DND-41 (cell line): ENCODE measurements around the gene COLEC12.

Experiments used
- ATAC-seq: fragments of 200-7000 bp; cut with Tn5 transposase; 3 replicates; pipeline ENCODE4 v1.9.1; 2021; ENCODE audit warnings: low read depth; ENCODE audit not compliant: insufficient read depth
- DNase-seq: peaks from one replicate; pipeline ENCODE4 v3.0.0-alpha.2; 2020
- H2AFZ ChIP-seq: 2 replicates; pipeline ENCODE4 v1.6.0; 2012; ENCODE audit warnings: low read depth, low read length
- H3K27ac ChIP-seq: 2 replicates; pipeline ENCODE4 v1.5.1; 2012; ENCODE audit warnings: low read length, inconsistent platforms
- H3K27me3 ChIP-seq: fragments of 200-600 bp; sonication (generic); 2 replicates; pipeline ENCODE4 v1.6.0; 2012; ENCODE audit warnings: low read length, mild to moderate bottlenecking, inconsistent platforms; ENCODE audit not compliant: insufficient read depth, poor library complexity
- H3K36me3 ChIP-seq: 2 replicates; pipeline ENCODE4 v1.5.1; 2012; ENCODE audit warnings: low read length, inconsistent platforms; ENCODE audit not compliant: insufficient read depth
- H3K4me1 ChIP-seq: 2 replicates; pipeline ENCODE4 v1.5.1; 2012; ENCODE audit warnings: mild to moderate bottlenecking, low read length; ENCODE audit not compliant: insufficient read depth
- H3K4me2 ChIP-seq: 2 replicates; pipeline ENCODE4 v1.6.0; 2012; ENCODE audit warnings: mild to moderate bottlenecking, moderate library complexity, low read length, inconsistent platforms; ENCODE audit not compliant: insufficient read depth
- H3K4me3 ChIP-seq, 2 experiments: fragments of 200-600 bp in 1 of 2; shearing (Covaris generic) in 1 of 2; 2 replicates each; pipeline ENCODE4 v1.5.1; 2012 to 2016; ENCODE audit warnings: inconsistent platforms in 2 of 2, low read length in 2 of 2, mild to moderate bottlenecking in 2 of 2, low read depth in 1 of 2, moderate library complexity in 1 of 2
- H3K79me2 ChIP-seq: 2 replicates; pipeline ENCODE4 v1.6.0; 2012; ENCODE audit warnings: low read length, inconsistent platforms; ENCODE audit not compliant: insufficient read depth
- H3K9ac ChIP-seq: 2 replicates; pipeline ENCODE4 v1.6.0; 2012; ENCODE audit warnings: low read depth, mild to moderate bottlenecking, inconsistent platforms, low read length, moderate library complexity
- H3K9me3 ChIP-seq: 2 replicates; pipeline ENCODE4 v1.5.1; 2012; ENCODE audit warnings: low read length, moderate library complexity, mild to moderate bottlenecking, inconsistent platforms; ENCODE audit not compliant: insufficient read depth, severe bottlenecking
- H4K20me1 ChIP-seq: 2 replicates; pipeline ENCODE4 v1.6.0; 2012; ENCODE audit warnings: low read length; ENCODE audit not compliant: insufficient read depth
- EZH2 ChIP-seq: IDR thresholded peaks from 3 replicates; pipeline ENCODE4 v1.6.1; 2012; ENCODE audit warnings: borderline replicate concordance, low read depth, mild to moderate bottlenecking, moderate library complexity, low read length, inconsistent platforms; ENCODE audit not compliant: severe bottlenecking
- TF ChIP-seq, protein P1 (sequence below): IDR thresholded peaks from 2 replicates; pipeline ENCODE4 v1.5.1; 2012; ENCODE audit warnings: borderline replicate concordance, low read length, moderate library complexity, mild to moderate bottlenecking; ENCODE audit not compliant: poor library complexity, severe bottlenecking; ENCODE audit errors: extremely low read depth

COLEC12 gene

GRCh38 chr18:354003-354402, 146.5 kb downstream of the COLEC12 start:
- no peaks in the 10 kb centered on the region for H4K20me1 ChIP-seq
- no peak for TF ChIP-seq EZH2

GRCh38 chr18:352438-352837, 148.1 kb downstream of the COLEC12 start:
- DNase-seq (no peak), ATAC-seq (no peak)
- Histone ChIP-seq H3K36me3 (no peaks in the 10 kb centered on the region), H3K9ac (no peak overlapping the region), H3K4me2 (no peak overlapping the region), H4K20me1 (no peaks in the 10 kb centered on the region), H3K9me3 (no peaks in the 10 kb centered on the region), H3K4me1 (no peaks in the 10 kb centered on the region), H3K27ac (no peak overlapping the region), H2AFZ (no peak overlapping the region), H3K4me3 (no peak overlapping the region), H3K79me2 (no peaks in the 10 kb centered on the region), H3K27me3 (peaks cover 10% of the 10 kb centered on the region)
- no peak for TF ChIP-seq EZH2
- TF ChIP-seq, protein P1, sequence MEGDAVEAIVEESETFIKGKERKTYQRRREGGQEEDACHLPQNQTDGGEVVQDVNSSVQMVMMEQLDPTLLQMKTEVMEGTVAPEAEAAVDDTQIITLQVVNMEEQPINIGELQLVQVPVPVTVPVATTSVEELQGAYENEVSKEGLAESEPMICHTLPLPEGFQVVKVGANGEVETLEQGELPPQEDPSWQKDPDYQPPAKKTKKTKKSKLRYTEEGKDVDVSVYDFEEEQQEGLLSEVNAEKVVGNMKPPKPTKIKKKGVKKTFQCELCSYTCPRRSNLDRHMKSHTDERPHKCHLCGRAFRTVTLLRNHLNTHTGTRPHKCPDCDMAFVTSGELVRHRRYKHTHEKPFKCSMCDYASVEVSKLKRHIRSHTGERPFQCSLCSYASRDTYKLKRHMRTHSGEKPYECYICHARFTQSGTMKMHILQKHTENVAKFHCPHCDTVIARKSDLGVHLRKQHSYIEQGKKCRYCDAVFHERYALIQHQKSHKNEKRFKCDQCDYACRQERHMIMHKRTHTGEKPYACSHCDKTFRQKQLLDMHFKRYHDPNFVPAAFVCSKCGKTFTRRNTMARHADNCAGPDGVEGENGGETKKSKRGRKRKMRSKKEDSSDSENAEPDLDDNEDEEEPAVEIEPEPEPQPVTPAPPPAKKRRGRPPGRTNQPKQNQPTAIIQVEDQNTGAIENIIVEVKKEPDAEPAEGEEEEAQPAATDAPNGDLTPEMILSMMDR: no peak

More at GRCh38 chr18:354003-354402, 146.5 kb downstream of the COLEC12 start:
- H3K9ac ChIP-seq: no peak overlapping the region
- no peaks in the 10 kb centered on the region for H3K9me3 ChIP-seq
- no peak overlapping the region for H3K4me2 ChIP-seq
- no peaks in the 10 kb centered on the region for H3K4me1 ChIP-seq
- H3K27ac ChIP-seq: no peak overlapping the region
- no peak for ATAC-seq
- H3K4me3 ChIP-seq: no peak overlapping the region
- peaks cover 5% of the 10 kb centered on the region for H3K27me3 ChIP-seq
- H3K79me2 ChIP-seq: no peaks in the 10 kb centered on the region
- H2AFZ ChIP-seq: no peak overlapping the region
- no peak for DNase-seq
- H3K36me3 ChIP-seq: no peaks in the 10 kb centered on the region

- Histone ChIP-seq H3K36me3 (no peaks in the 10 kb centered on the region), H3K27me3 (peaks cover 10% of the 10 kb centered on the region), H3K4me3 (no peak overlapping the region)
Observed at GRCh38 chr18:350953-351572, 149.4 kb downstream of the COLEC12 start.

DNA sequence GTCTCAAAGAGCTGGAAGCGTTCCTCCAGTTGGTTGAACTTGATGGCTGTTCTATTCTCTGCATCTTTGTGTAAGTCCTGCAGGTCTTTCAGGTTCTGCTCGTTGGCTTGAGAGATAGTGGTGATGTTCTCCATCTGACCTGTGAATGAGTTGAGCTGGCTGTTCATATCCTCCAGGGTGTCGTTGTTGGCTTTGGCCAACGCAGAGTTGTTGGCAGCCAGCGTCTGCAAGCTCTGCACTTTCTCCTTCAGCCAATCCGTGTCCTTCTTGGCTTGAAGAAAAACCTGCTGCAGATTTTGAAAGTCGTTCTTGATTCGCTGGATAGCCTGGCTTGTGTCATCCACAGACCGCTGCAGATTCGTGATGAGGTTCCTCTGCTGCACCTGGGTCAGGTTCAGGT, 153.9 kb downstream of the COLEC12 start:
- Histone ChIP-seq H3K27me3 (peaks cover 5% of the 10 kb centered on the region), H3K36me3 (no peaks in the 10 kb centered on the region), H3K9ac (no peak overlapping the region), H3K4me2 (no peak overlapping the region), H3K4me3 (no peak overlapping the region), H3K27ac (no peak overlapping the region), H3K9me3 (no peaks in the 10 kb centered on the region), H2AFZ (no peak overlapping the region), H4K20me1 (no peaks in the 10 kb centered on the region), H3K4me1 (no peaks in the 10 kb centered on the region), H3K79me2 (no peaks in the 10 kb centered on the region)
- TF ChIP-seq EZH2: no peak
- TF ChIP-seq, protein P1: no peak
- DNase-seq (no peak), ATAC-seq (no peak)

More at GRCh38 chr18:350953-351572, 149.4 kb downstream of the COLEC12 start:
- H4K20me1 ChIP-seq: no peaks in the 10 kb centered on the region
- no peak overlapping the region for H3K4me2 ChIP-seq
- no peak overlapping the region for H2AFZ ChIP-seq
- TF ChIP-seq, protein P1: no peak
- no peak for TF ChIP-seq EZH2
- H3K9ac ChIP-seq: no peak overlapping the region
- no peaks in the 10 kb centered on the region for H3K79me2 ChIP-seq
- no peaks in the 10 kb centered on the region for H3K9me3 ChIP-seq
- DNase-seq (no peak), ATAC-seq (no peak)
- no peak overlapping the region for H3K27ac ChIP-seq
- H3K4me1 ChIP-seq: no peaks in the 10 kb centered on the region
